ENCODE data around the gene ANKS1B. TPM values are rescaled to one million over a fixed set of nuclear protein-coding genes. Genes with fewer than 3 reads are reported as not detected.
"Not testable (repeated sequence)": the region's sequence is repeated elsewhere in the genome, so short reads cannot be mapped to it uniquely, and the experiment has no call there.

Gene ANKS1B
- total RNA-seq, 1 experiment from 2014 or later: 0.10 TPM

DNA sequence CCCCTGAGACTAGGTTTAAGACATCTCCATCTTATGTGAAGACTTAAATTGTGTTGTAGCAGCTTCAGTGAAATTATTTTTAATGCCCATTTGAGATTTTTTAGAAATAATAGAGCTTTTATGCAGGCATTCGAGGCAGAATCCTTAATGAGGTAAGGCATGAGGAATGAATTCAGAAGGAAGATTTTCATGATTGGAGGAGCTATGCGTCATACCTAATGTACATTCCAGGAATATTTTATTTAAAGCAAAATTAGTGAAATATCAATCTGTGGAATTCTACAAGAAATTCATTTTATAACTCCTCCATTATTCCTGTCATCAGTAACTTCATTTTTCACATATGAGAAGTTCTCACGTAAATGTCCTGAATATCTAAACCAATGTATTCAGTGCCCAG is 373.1 kb downstream of the ANKS1B start:
- no peak for DNase-seq (ENCODE audit: extremely low read depth, low read depth)

DNA sequence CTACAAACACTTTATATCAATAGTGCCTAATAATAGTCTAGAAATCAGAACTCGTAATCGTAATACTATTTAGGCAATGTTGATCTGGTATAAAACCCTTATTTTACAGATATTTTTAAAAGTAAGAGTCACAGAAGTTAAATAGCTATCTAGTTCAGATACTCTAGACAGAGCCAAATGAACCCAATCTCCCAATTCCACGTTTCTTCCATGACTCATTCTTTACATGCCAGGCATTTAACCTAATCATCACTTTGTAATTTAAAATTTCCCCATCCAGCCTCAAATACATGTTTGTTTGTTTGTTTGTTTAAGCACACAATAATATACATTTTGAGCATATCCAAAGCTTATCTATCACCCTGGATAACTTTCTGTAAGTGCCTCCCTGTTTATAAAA is 373.6 kb downstream of the ANKS1B start:
- DNase-seq (ENCODE audit: extremely low read depth, low read depth): no peak

DNA sequence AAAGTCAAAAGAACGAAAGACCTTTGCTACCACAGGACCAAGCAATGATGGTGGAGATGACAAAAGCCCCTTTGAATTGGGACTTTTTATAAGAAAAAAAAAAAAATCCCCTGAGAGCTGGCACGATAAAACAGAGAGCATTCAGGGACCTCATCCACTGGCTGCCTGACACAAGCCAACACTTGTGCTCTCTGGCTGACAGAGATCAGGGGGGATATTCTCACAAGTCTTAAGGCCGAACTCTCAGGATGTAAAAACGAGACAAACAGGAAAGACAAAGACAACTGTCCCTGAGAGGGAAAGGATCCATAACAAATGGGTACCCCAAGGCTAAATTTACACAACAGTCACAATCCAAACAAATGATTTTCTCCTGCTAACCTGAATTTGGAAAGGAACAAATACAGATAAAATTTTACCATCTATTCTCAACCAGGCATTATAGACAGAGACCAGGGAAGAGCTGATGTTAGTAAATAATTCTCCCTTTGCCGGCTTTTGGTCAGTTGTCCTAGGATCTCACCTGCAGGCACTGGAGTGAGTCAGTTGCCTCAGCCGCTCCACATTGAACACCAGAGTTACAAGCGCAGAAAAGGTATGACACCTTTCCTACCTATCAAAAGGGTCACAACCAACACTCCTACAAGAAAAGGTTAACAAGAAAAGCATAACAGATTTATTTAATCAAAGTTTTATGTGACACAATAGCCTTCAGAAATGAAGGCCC is 375.1 kb downstream of the ANKS1B start:
- no peak for DNase-seq (ENCODE audit: extremely low read depth, low read depth)

GRCh38 chr12:99600388-99600787 is 384.3 kb downstream of the ANKS1B start:
- no peak for DNase-seq (ENCODE audit: extremely low read depth, low read depth)

- DNase-seq (ENCODE audit: extremely low read depth, low read depth): no peak
These were observed 386.0 kb downstream of the ANKS1B start for GRCh38 chr12:99598785-99599184.

DNA sequence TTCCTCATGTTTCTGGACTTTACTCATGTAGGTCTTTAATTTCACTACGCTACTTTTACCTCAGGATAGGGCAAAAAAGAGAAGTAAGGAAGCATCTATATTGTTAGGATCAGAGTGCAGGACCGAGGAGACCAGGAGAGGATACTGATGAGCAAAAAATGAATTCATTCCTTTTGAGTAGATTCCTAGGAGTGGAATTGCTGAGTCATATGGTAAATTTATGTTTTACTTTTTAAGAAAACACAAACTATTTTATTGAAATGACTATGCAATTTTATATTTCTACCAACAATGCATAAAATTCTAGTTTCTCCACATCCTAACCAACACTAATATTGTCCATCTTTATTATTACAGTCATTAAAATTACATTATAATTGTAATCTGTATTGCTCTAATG is 388.0 kb downstream of the ANKS1B start:
- no peak for DNase-seq (ENCODE audit: extremely low read depth, low read depth)

DNA sequence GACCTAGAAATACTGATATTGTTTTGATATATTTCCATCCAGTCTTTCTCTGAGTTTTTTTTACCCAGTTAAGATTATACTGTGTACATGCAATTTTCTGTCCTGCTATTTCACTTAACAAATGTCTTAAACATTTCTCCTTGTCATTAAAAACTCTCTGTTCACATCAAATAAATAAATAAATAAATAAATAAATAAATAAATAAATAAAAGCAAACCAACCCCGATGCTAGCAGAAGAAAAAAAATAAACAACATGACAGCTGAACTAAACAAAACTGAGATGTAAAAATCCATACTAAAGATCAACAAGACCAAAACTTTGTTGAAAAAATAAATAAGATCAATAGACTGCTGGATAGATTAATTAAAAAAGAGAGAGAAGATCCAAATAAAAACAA is 407.6 kb downstream of the ANKS1B start:
- DNase-seq (ENCODE audit: extremely low read depth, low read depth): not testable (repeated sequence)

DNA sequence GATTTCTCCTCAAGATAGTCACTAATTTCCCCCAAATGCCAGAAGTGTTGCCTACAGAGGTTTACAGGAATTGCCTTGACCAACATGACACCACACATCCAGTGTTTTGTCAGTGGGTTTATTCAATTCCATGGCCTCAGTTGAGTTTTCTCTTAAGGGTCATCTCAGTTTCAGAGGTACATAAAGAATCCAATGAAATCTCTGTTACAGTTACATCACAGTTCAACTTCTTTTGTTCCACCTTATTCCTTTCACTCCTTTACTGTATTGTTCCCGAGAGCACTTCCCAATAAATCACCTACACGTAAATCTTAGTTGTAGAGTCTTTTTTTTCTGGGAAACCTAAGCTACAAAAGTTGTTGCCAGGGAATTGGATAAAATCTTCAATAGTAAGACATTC is 410.8 kb downstream of the ANKS1B start:
- no peak for DNase-seq (ENCODE audit: extremely low read depth, low read depth)

- DNase-seq (ENCODE audit: extremely low read depth, low read depth): no peak
These were observed 417.7 kb downstream of the ANKS1B start for GRCh38 chr12:99567072-99567471.

DNA sequence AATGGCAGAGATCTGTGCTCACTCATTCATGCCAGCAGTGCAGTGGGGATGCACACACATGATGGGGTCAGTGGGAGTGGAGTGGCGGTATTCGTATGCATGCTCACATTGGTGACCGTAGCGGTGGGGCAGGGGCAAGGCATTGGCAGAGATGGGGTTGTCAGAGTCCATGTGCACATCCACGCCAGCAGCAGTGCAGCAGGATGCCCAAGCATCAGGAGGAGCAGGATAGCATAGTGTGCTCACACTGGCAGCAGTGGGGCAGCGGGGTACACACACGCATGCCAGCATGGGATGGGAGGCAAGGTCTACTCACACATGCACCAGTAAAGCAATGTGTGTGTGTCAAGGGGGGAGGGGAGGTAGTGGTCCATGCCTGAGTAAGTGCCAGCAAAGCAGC is 426.6 kb downstream of the ANKS1B start:
- DNase-seq (ENCODE audit: extremely low read depth, low read depth): no peak

DNA sequence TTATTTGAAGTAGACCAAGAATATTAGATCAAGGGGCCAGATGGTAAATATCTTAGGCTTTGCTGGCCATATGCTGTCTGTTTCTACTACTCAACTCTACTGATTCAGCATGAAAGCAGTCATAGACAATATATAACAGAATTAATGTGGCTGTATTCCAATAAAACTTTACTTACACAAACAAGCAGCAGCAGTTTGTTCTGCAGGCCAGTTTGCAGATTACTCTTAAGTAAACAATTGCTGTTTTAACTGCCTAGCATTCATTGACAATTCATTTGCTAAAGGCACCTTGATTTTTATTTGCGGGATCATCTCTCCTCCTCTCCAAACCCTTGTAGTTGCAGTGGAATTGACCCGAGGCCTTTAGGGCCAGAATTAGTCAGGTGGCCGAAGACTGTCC is 431.3 kb downstream of the ANKS1B start:
- no peak for DNase-seq (ENCODE audit: extremely low read depth, low read depth)

- DNase-seq (ENCODE audit: extremely low read depth, low read depth): no peak
These were observed 432.7 kb downstream of the ANKS1B start for GRCh38 chr12:99552022-99552421.

DNA sequence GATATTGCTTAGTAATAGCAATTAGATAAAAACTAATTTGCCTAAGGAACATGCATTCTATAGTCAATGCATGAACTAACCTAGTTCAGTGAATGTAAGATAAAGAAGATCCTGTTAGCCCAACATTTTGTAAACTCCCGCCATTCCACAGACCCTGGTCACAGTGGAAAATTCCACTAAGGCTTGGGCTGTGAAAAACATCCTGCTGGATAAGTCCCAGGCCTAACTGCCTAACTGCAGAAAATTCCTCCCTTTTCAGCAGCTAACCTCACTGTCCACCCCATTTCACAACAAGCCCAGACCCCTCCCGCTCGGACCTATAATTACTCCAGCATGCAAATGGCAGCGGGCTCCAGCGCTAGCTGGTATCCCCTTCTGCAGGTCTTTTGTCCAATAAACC is 435.1 kb downstream of the ANKS1B start:
- no peak for DNase-seq (ENCODE audit: extremely low read depth, low read depth)

DNA sequence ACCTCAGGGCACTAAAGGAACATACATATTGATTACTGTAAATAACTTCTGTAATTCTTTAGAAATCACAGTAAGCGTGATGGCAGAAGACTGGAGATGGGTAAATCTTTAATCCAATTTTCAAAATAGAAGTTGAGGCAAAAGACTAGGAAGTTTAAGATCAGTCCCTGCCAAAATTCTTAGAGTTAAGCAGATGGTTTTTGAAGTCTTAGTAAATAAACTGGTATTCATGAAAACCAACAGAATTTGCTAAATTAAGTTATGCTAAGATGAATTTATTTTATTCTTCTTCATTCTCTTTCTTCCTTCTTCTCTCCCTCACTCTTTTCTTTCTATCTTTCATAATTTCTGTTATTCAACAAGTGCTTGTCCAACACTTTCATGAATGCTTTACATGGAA is 435.5 kb downstream of the ANKS1B start:
- no peak for DNase-seq (ENCODE audit: extremely low read depth, low read depth)

DNA sequence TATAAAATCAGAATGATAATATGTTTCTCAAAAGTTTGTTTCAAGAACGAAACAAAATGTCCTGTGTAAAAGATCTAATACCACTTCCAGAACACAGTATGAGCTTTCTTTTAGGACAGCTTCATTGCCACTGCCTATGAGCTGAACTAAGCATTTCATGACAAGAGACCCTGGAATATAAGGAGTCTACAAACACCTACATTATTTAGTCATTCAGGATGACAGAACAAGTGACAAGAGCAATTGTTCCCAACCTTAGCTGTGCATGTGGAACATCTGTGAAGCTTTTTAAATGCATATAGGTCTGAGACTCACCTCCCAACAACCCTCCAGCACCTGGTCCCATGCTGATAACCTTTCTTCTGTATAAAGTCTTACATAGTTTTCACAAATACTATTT is 440.3 kb downstream of the ANKS1B start:
- DNase-seq (ENCODE audit: extremely low read depth, low read depth): no peak

DNA sequence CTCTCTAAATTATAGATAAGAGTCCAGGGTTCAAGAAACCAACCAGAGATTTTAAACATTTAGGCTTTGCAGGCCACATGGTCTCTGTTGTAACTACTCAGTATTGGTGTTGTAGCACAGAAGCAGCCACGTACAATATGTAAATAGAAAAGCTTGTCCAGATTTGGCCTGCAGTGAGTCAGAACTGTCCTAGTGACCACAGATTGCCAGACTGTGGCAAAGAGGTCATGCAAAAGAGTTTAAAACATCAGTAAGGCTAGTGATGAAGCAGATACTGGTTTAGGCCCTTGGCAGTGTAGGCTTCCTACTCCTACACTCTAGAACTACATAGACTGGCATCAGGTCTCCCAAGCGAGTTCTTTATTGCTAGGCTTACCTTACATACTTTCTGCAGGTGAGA is 454.8 kb downstream of the ANKS1B start:
- no peak for DNase-seq (ENCODE audit: extremely low read depth, low read depth)

- DNase-seq (ENCODE audit: extremely low read depth, low read depth): no peak
These were observed 456.3 kb downstream of the ANKS1B start for GRCh38 chr12:99528478-99528877.

DNA sequence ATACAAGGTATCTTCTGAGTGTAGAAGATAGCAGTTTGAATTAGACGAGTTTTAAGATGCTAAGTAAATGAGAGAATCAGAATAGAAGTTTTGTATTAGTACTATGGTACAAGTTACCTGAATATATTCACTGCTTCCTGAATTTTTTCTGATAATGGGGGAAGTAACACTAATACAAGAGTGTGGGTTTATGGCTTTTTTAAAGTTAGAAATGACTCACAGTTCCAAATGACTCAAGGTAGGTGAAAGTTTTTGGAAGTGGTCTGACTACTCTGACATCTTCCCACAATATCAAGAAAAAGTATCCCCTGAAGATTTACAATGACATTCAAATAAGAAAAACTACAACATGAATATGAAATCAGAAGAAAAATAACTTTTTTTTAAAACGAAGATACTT is 460.9 kb downstream of the ANKS1B start:
- DNase-seq (ENCODE audit: extremely low read depth, low read depth): no peak

DNA sequence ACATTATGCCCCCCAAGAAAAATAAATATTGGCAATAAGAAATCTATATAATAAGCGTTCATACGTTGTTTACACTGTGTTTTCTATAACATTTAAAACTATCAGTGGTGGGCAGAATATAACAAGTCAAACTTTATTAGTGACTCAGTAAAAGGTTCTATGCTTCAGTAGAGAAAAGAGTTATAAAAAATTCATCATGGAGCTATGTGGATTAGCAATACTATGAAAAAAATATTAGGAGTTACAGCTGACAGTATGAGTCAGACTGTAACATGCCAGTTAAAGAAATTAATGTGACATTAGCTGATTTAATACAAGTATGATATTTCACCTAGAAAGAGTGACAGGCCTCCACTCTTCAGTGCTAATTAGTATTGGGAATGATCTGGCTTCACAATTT is 462.3 kb downstream of the ANKS1B start:
- no peak for DNase-seq (ENCODE audit: extremely low read depth, low read depth)

DNA sequence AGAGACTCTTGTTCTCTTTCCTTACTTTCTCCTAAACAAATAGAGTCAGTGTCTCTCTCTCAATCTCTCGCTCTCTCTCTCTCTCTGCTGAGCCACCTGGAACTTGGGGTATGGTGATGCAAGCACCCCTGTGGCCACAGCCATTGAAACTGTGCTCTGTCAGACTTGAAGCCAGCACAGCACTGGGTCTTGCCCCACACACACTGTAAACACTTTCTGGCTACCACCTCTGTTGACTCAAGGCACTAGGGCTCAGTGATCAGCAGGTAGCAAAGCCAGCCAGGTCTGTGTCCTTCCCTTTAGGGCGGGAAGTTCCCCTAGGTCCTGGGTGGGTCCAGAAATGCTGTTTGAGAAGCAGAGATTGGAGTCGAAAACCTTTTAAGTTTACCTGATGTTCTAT is 463.1 kb downstream of the ANKS1B start:
- no peak for DNase-seq (ENCODE audit: extremely low read depth, low read depth)

DNA sequence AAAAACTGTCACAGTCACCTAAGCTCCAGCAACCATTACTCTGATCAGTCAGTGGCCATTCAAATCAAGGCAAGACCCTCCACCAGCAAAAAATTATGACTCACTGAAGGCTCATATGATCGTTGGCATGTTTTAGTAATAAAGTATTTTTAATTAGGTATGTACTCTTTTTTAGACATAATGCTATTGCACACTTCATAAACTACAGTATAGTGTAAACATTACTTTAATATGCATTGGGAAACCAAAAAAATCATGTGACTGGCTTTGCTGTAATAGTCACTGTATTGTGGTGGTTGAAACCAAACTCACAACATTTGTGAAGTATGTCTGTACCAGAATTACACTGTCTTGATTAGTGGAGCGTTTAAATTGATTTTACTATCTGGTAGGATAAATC is 471.7 kb downstream of the ANKS1B start:
- no peak for DNase-seq (ENCODE audit: extremely low read depth, low read depth)

DNA sequence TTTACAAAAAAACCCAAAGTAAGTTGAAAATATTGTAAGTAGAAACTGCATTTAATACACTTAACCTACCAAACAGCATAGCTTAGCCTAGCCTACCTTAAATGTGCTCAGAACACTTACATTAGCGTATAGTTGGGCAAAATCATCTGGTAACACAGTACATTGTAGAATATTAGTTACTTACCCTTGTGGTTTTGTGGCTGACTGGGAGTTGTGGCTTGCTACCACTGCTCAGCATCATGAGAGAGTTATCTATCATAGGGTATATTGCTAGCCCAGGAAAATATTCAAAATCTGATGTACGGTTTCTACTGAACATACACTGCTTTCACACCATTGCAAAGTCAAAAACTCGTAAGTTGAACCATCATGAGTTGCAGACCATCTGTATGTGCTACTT is 478.9 kb downstream of the ANKS1B start:
- no peak for DNase-seq (ENCODE audit: extremely low read depth, low read depth)

GRCh38 chr12:99498756-99499155 is 486.0 kb downstream of the ANKS1B start:
- no peak for DNase-seq (ENCODE audit: extremely low read depth, low read depth)
